Measurements from ENCODE around the gene GLIS1. TPM values are rescaled to one million over a fixed set of nuclear protein-coding genes. Genes with fewer than 3 reads are reported as not detected.

Gene GLIS1
- total RNA-seq, 1 experiment from 2014 or later, result 0.28 TPM

- no peaks in the 10 kb centered on the region for H4K20me1 ChIP-seq (ENCODE audit: control insufficient read depth, insufficient read depth, insufficient read length)
- H3K27me3 ChIP-seq (ENCODE audit: insufficient read depth, low read length), result no peaks in the 10 kb centered on the region
- no peak for TF ChIP-seq CTCF (conservative IDR thresholded peaks at IDR 0.05)
- H3K23me2 ChIP-seq (ENCODE audit: insufficient read length, low read depth, low read length, poor library complexity, severe bottlenecking), result no peaks in the 10 kb centered on the region
- H2BK12ac ChIP-seq (ENCODE audit: insufficient read length, low read depth, low read length), result no peak overlapping the region
- H3K27me3 Mint-ChIP-seq (ENCODE audit: low read depth), result peaks cover 21% of the 10 kb centered on the region
- H3K9ac ChIP-seq (ENCODE audit: extremely low read depth, insufficient read length, low read length), result no peak overlapping the region
- no peaks in the 10 kb centered on the region for H3K79me1 ChIP-seq (ENCODE audit: insufficient read depth, low read depth, low read length, poor library complexity, severe bottlenecking)
- H4K5ac ChIP-seq (ENCODE audit: insufficient read length, low read depth, low read length), result no peak overlapping the region
- no peak overlapping the region for H3K27ac ChIP-seq (ENCODE audit: insufficient read length, low read depth, low read length)
- no peak overlapping the region for H2AK5ac ChIP-seq (ENCODE audit: insufficient read length, low read length)
- H3K14ac ChIP-seq (ENCODE audit: insufficient read depth, low read length), result no peak overlapping the region
- no peak overlapping the region for H2BK5ac ChIP-seq (ENCODE audit: insufficient read length, low read length)
- H3K23ac ChIP-seq (ENCODE audit: insufficient read length, low read depth, low read length), result no peak overlapping the region
- no peak overlapping the region for H4K8ac ChIP-seq (replicated peaks; ENCODE audit: insufficient read length, low read depth, low read length)
- no peak overlapping the region for H2BK120ac ChIP-seq (ENCODE audit: low read depth, low read length, poor library complexity, severe bottlenecking)
- DNase-seq, result peak; percentile 44
- H3K56ac ChIP-seq (ENCODE audit: insufficient read length, low read depth, low read length), result no peak overlapping the region
- H3K79me2 ChIP-seq (ENCODE audit: insufficient read depth, low read length), result no peaks in the 10 kb centered on the region
- H3K4me2 ChIP-seq (ENCODE audit: insufficient read depth, insufficient read length, low read length), result no peak overlapping the region
- no peak overlapping the region for H2AFZ ChIP-seq (ENCODE audit: low read length)
- H3K4me1 Mint-ChIP-seq, result peaks cover 11 to 18% of the 10 kb centered on the region in 2 experiments
- H3K9me3 ChIP-seq (ENCODE audit: control insufficient read depth, low read depth, low read length), result no peaks in the 10 kb centered on the region
- no peaks in the 10 kb centered on the region for H3K36me3 Mint-ChIP-seq (ENCODE audit: insufficient read depth in 1 of 3, low read depth in 3 of 3)
- no CpG with 5 or more reads among the region's 5 CpGs for WGBS (ENCODE audit: extremely low coverage, insufficient read length, low lambda C conversion rate)
- H3K18ac ChIP-seq (ENCODE audit: insufficient read length, low read depth, low read length), result no peak overlapping the region
- no peak overlapping the region for H3K27ac Mint-ChIP-seq
- H3K4me1 ChIP-seq (ENCODE audit: insufficient read depth, low read length), result no peaks in the 10 kb centered on the region; the same call in 1 of the 2 replicates
- H3K4ac ChIP-seq (ENCODE audit: low read depth, low read length), result no peak overlapping the region
- no peak overlapping the region for H4K91ac ChIP-seq (ENCODE audit: insufficient read length, low read depth, low read length)
- no peak overlapping the region for H3T11ph ChIP-seq (ENCODE audit: low read length)
- H3K9me3 Mint-ChIP-seq, result no peaks in the 10 kb centered on the region
- no peak overlapping the region for H2BK15ac ChIP-seq (ENCODE audit: low read depth, low read length)
- H3K4me3 Mint-ChIP-seq, result no peak overlapping the region
- H2BK20ac ChIP-seq (ENCODE audit: low read depth, low read length, poor library complexity, severe bottlenecking), result no peak overlapping the region
Observed at GRCh38 chr1:53653631-53654030, 85.3 kb downstream of the GLIS1 start.
